ENCODE measurements around the gene CPVL. TPM values are rescaled to one million over a fixed set of nuclear protein-coding genes. Genes with fewer than 3 reads are reported as not detected.

The CPVL gene
- total and polyA plus RNA-seq, 2 of the 4 experiments (the other 2 are of a cell fraction) = not detected

GRCh38 chr7:29122081-29122480 lies 24.3 kb downstream of the CPVL start:
- Histone ChIP-seq H2AK5ac (ENCODE audit: low read depth, low read length) (no peak overlapping the region), H4K5ac (ENCODE audit: low read depth, low read length) (no peak overlapping the region), H3K56ac (ENCODE audit: extremely low read depth, insufficient read depth, low read length) (no peak overlapping the region), H2BK120ac (ENCODE audit: low read depth, low read length) (no peak overlapping the region), H3K4ac (ENCODE audit: low read depth, low read length) (no peak overlapping the region), H3K36me3 (ENCODE audit: control insufficient read depth, insufficient read depth, low read length) (no peaks in the 10 kb centered on the region), H2BK5ac (ENCODE audit: low read depth, low read length, poor library complexity, severe bottlenecking) (no peak overlapping the region), H4K20me1 (ENCODE audit: insufficient read depth, low read length) (no peaks in the 10 kb centered on the region), H3K9me1 (ENCODE audit: insufficient read depth, low read length) (no peaks in the 10 kb centered on the region), H4K8ac (ENCODE audit: low read depth in 2 of 2, low read length in 2 of 2) (no peak overlapping the region), H2AK9ac (replicated peaks; ENCODE audit: low read depth, low read length, poor library complexity) (no peak overlapping the region), H3K23ac (ENCODE audit: low read depth, low read length) (no peak overlapping the region), H2BK15ac (ENCODE audit: low read depth, low read length) (no peak overlapping the region), H3K9ac (ENCODE audit: low read depth, low read length) (no peak overlapping the region), H3K4me3 (ENCODE audit: insufficient read depth, low read depth, low read length) (no peak overlapping the region), H3K4me2 (ENCODE audit: low read depth, low read length) (no peak overlapping the region), H3K9me3 (ENCODE audit: control insufficient read depth, insufficient read depth, low read length) (no peaks in the 10 kb centered on the region), H3K4me1 (ENCODE audit: control insufficient read depth, insufficient read depth, low read length) (no peaks in the 10 kb centered on the region), H4K91ac (ENCODE audit: insufficient read depth, low read depth, low read length) (no peak overlapping the region), H2AFZ (replicated peaks; ENCODE audit: low read length, poor library complexity) (no peak overlapping the region), H3K14ac (replicated peaks; ENCODE audit: low read depth, low read length) (no peak overlapping the region), H3K27me3 (ENCODE audit: control insufficient read depth, insufficient read depth, low read length) (no peaks in the 10 kb centered on the region), H3K79me1 (ENCODE audit: low read depth in 1 of 2, low read length in 2 of 2) (no peaks in the 10 kb centered on the region), H3K27ac (ENCODE audit: insufficient read depth, low read length) (no peak overlapping the region), H3K18ac (ENCODE audit: low read depth, low read length) (no peak overlapping the region), H2BK20ac (ENCODE audit: low read depth, low read length) (no peak overlapping the region)
- ChIA-PET CTCF (no interaction called here), POLR2A (ENCODE audit: unreplicated experiment) (no interaction called here)
- DNase-seq (no peak), ATAC-seq (ENCODE audit: low read depth) (no peak)
- dilution Hi-C loops (cut with HindIII; ENCODE audit: low sequenced_read_pairs, unreplicated experiment) (no loop called here), intact Hi-C loops (cut with micrococcal nuclease) (no loop called here), in situ Hi-C loops (cut with MboI; ENCODE audit: low sequenced_read_pairs) (loop anchor here (25.0 kb wide), 2 partner anchors 735 to 835 kb away; no protein-coding TSS in a partner anchor)
- WGBS, 2 experiments (ENCODE audit: extremely low coverage in 2 of 2, insufficient read length in 1 of 2) = 0% methylated on average over 2 of the region's 5 CpGs; no CpG with 5 or more reads in 1 of the 2 experiments
- no peak for TF ChIP-seq RAD21 (IDR thresholded peaks at IDR 0.05; ENCODE audit: low read length)
- BruUV-seq (replicated peaks) = no TSS peak

Data from IMR-90 (cell line).